ENCODE measurements around the gene BRME1. TPM values are rescaled to one million over a fixed set of nuclear protein-coding genes. Genes with fewer than 3 reads are reported as not detected.
A peak's percentile ranks its signal among the peaks of the same experiment; 100 is the strongest.

The BRME1 gene
- polyA plus RNA-seq, 1 donor (not counting 4 experiments of a cell fraction or from before 2014, with no cell fraction given), result 0.22 TPM

DNA sequence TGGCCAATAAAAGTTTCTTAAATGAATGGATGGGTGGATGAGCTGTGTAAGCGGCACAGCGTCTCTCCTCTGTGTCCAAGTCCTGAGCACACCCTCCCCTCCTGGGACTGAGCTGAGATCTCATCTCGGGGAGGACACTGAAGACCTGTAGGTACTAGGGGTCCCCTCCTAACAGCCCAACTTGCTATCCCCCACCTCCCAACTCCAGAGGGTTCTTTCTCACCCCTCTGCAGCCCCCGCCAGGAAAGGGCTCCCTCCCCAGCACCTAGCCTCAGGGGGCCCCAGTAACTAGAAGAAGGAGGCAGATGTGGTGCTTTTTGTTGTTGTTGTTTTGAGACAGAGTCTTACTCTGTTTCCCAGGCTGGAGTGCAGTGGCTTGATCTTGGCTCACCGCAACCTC is 30.1 kb downstream of the BRME1 start:
- Histone ChIP-seq H3K27ac (ENCODE audit: control insufficient read depth, insufficient read depth, low read length) (no peak overlapping the region), H3K4me3 (ENCODE audit: control insufficient read depth in 2 of 3, extremely low read depth in 1 of 3, insufficient read depth in 2 of 3, low read depth in 1 of 3, low read length in 3 of 3) (no peak overlapping the region), H2AFZ (ENCODE audit: control insufficient read depth, low read length) (no peak overlapping the region), H3K9me3 (ENCODE audit: control insufficient read depth, low read depth, low read length) (no peaks in the 10 kb centered on the region), H3K9me1 (ENCODE audit: control insufficient read depth, extremely low read depth, insufficient read depth, low read length) (peaks cover 2% of the 10 kb centered on the region), H3K79me2 (ENCODE audit: control insufficient read depth, insufficient read depth, low read length) (no peaks in the 10 kb centered on the region), H4K20me1 (ENCODE audit: control insufficient read depth, extremely low read depth, insufficient read depth, low read length) (no peaks in the 10 kb centered on the region), H3K36me3 (ENCODE audit: control insufficient read depth in 2 of 2, extremely low read depth in 1 of 2, insufficient read depth in 2 of 2, low read length in 2 of 2) (no peaks in the 10 kb centered on the region), H3K4me1 (ENCODE audit: control insufficient read depth, extremely low read depth, insufficient read depth, low read length) (peaks cover 11% of the 10 kb centered on the region), H3K9ac (ENCODE audit: control insufficient read depth, extremely low read depth, insufficient read depth, low read length) (no peak overlapping the region), H3K4me2 (ENCODE audit: control insufficient read depth, extremely low read depth, insufficient read depth, low read depth, low read length) (no peak overlapping the region), H3K27me3 (ENCODE audit: control insufficient read depth, extremely low read depth, insufficient read depth, low read length) (no peaks in the 10 kb centered on the region)
- dilution Hi-C loops (cut with MboI; ENCODE audit: extremely low pct_ligation_motif_present, low sequenced_read_pairs), result no loop called here
- DNase-seq (ENCODE audit: low read depth, low spot score) (no peak), FAIRE-seq (no peak)
- TF ChIP-seq, protein P1, sequence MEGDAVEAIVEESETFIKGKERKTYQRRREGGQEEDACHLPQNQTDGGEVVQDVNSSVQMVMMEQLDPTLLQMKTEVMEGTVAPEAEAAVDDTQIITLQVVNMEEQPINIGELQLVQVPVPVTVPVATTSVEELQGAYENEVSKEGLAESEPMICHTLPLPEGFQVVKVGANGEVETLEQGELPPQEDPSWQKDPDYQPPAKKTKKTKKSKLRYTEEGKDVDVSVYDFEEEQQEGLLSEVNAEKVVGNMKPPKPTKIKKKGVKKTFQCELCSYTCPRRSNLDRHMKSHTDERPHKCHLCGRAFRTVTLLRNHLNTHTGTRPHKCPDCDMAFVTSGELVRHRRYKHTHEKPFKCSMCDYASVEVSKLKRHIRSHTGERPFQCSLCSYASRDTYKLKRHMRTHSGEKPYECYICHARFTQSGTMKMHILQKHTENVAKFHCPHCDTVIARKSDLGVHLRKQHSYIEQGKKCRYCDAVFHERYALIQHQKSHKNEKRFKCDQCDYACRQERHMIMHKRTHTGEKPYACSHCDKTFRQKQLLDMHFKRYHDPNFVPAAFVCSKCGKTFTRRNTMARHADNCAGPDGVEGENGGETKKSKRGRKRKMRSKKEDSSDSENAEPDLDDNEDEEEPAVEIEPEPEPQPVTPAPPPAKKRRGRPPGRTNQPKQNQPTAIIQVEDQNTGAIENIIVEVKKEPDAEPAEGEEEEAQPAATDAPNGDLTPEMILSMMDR (optimal IDR thresholded peaks at IDR 0.05 in 1 of 3, IDR thresholded peaks at IDR 0.05 in 1 of 3, conservative IDR thresholded peaks at IDR 0.05 in 1 of 3; ENCODE audit: extremely low read depth in 1 of 3, insufficient read depth in 2 of 3, low read length in 3 of 3), result no peak
- no peak for TF ChIP-seq EZH2 (IDR thresholded peaks at IDR 0.05; ENCODE audit: low read length)

DNA sequence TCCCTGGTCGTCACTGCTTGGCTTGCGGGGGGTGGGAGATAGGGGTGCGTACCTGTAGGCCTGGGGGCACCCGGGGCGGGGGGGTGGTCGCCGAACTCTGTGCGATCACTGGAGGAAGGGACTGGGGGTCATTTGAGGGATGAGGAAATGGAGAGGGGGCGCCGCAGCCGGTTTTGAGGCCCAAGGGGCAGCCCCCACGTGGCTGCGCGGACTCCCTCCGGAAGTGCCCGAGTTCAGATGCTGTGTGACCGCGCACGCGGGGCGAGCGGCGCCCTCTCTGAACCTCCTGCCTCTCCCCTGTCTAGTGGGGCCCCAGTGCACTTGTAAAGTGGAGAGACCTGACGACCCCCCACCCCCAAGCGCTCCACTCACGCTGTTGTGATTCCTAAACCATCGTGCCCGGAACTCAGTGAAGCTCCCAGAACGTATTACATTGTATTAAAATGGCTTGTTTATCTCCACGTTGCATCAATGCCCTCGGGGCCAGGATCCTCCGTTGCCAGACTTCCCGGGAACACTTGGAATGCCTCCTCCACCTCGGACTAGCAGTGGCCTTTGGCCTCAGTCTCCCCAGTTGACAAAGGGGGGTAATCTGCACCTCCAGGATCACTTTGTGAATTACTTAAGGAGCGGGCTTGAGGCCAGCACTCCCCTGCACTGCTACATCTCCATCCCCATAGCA is 31.9 kb downstream of the BRME1 start:
- FAIRE-seq, result no peak
- Histone ChIP-seq H3K79me2 (ENCODE audit: control insufficient read depth, insufficient read depth, low read length) (no peaks in the 10 kb centered on the region), H3K9me1 (ENCODE audit: control insufficient read depth, extremely low read depth, insufficient read depth, low read length) (no peaks in the 10 kb centered on the region), H4K20me1 (ENCODE audit: control insufficient read depth, extremely low read depth, insufficient read depth, low read length) (no peaks in the 10 kb centered on the region), H3K4me3 (ENCODE audit: control insufficient read depth in 2 of 3, extremely low read depth in 1 of 3, insufficient read depth in 2 of 3, low read depth in 1 of 3, low read length in 3 of 3) (no peak overlapping the region), H3K27ac (ENCODE audit: control insufficient read depth, insufficient read depth, low read length) (no peak overlapping the region), H3K27me3 (ENCODE audit: control insufficient read depth, extremely low read depth, insufficient read depth, low read length) (no peaks in the 10 kb centered on the region), H3K9me3 (ENCODE audit: control insufficient read depth, low read depth, low read length) (no peaks in the 10 kb centered on the region), H3K36me3 (ENCODE audit: control insufficient read depth in 2 of 2, extremely low read depth in 1 of 2, insufficient read depth in 2 of 2, low read length in 2 of 2) (no peaks in the 10 kb centered on the region), H3K4me1 (ENCODE audit: control insufficient read depth, extremely low read depth, insufficient read depth, low read length) (peaks cover 5% of the 10 kb centered on the region), H3K9ac (ENCODE audit: control insufficient read depth, extremely low read depth, insufficient read depth, low read length) (no peak overlapping the region), H3K4me2 (ENCODE audit: control insufficient read depth, extremely low read depth, insufficient read depth, low read depth, low read length) (peak overlapping the region; percentile 48), H2AFZ (ENCODE audit: control insufficient read depth, low read length) (peak overlapping the region; percentile 23)
- TF ChIP-seq, protein P1 (optimal IDR thresholded peaks at IDR 0.05 in 1 of 3, IDR thresholded peaks at IDR 0.05 in 1 of 3, conservative IDR thresholded peaks at IDR 0.05 in 1 of 3; ENCODE audit: extremely low read depth in 1 of 3, insufficient read depth in 2 of 3, low read length in 3 of 3), result no peak
- no peak for TF ChIP-seq EZH2 (IDR thresholded peaks at IDR 0.05; ENCODE audit: low read length)
- dilution Hi-C loops (cut with MboI; ENCODE audit: extremely low pct_ligation_motif_present, low sequenced_read_pairs), result no loop called here
- no peak for DNase-seq (ENCODE audit: low read depth, low spot score)
